Measurements from ENCODE around the gene HEPACAM2. TPM values are rescaled to one million over a fixed set of nuclear protein-coding genes. Genes with fewer than 3 reads are reported as not detected.

Gene HEPACAM2
- total RNA-seq, 1 experiment from 2014 or later: not detected

- no peaks in the 10 kb centered on the region for H3K23me2 ChIP-seq (ENCODE audit: insufficient read length, low read depth, low read length, poor library complexity, severe bottlenecking)
- H4K20me1 ChIP-seq (ENCODE audit: control insufficient read depth, insufficient read depth, insufficient read length): no peaks in the 10 kb centered on the region
- H2AFZ ChIP-seq (ENCODE audit: low read length): no peak overlapping the region
- no peak overlapping the region for H2BK15ac ChIP-seq (ENCODE audit: low read depth, low read length)
- no peak overlapping the region for H3K9ac ChIP-seq (ENCODE audit: extremely low read depth, insufficient read length, low read length)
- no peak overlapping the region for H2BK120ac ChIP-seq (ENCODE audit: low read depth, low read length, poor library complexity, severe bottlenecking)
- Mint-ChIP-seq H3K4me1 (no peaks in the 10 kb centered on the region), H3K4me3 (no peak overlapping the region), H3K27ac (no peak overlapping the region), H3K27me3 (ENCODE audit: low read depth) (peaks cover 16% of the 10 kb centered on the region), H3K36me3 (ENCODE audit: insufficient read depth in 1 of 3, low read depth in 3 of 3) (no peaks in the 10 kb centered on the region), H3K9me3 (no peaks in the 10 kb centered on the region)
- no peak overlapping the region for H4K8ac ChIP-seq (replicated peaks; ENCODE audit: insufficient read length, low read depth, low read length)
- no peak overlapping the region for H2BK5ac ChIP-seq (ENCODE audit: insufficient read length, low read length)
- H3K56ac ChIP-seq (ENCODE audit: insufficient read length, low read depth, low read length): no peak overlapping the region
- H2BK12ac ChIP-seq (ENCODE audit: insufficient read length, low read depth, low read length): no peak overlapping the region
- no peak overlapping the region for H4K91ac ChIP-seq (ENCODE audit: insufficient read length, low read depth, low read length)
- no peaks in the 10 kb centered on the region for H3K27me3 ChIP-seq (ENCODE audit: insufficient read depth, low read length)
- no peak overlapping the region for H4K5ac ChIP-seq (ENCODE audit: insufficient read length, low read depth, low read length)
- H3K18ac ChIP-seq (ENCODE audit: insufficient read length, low read depth, low read length): no peak overlapping the region
- no peaks in the 10 kb centered on the region for H3K79me1 ChIP-seq (ENCODE audit: insufficient read depth, low read depth, low read length, poor library complexity, severe bottlenecking)
- H3T11ph ChIP-seq (ENCODE audit: low read length): no peak overlapping the region
- no peak overlapping the region for H3K4ac ChIP-seq (ENCODE audit: low read depth, low read length)
- H3K23ac ChIP-seq (ENCODE audit: insufficient read length, low read depth, low read length): no peak overlapping the region
- no peak for DNase-seq
- H3K9me3 ChIP-seq (ENCODE audit: control insufficient read depth, low read depth, low read length): no peaks in the 10 kb centered on the region
- H3K79me2 ChIP-seq (ENCODE audit: insufficient read depth, low read length): no peaks in the 10 kb centered on the region
- no peak overlapping the region for H3K4me2 ChIP-seq (ENCODE audit: insufficient read depth, insufficient read length, low read length)
- no peak overlapping the region for H2BK20ac ChIP-seq (ENCODE audit: low read depth, low read length, poor library complexity, severe bottlenecking)
- H3K4me1 ChIP-seq (ENCODE audit: insufficient read depth, low read length): no peaks in the 10 kb centered on the region
- no peak overlapping the region for H3K27ac ChIP-seq (ENCODE audit: insufficient read length, low read depth, low read length)
- H3K14ac ChIP-seq (ENCODE audit: insufficient read depth, low read length): no peak overlapping the region
- H2AK5ac ChIP-seq (ENCODE audit: insufficient read length, low read length): no peak overlapping the region
- no peak for TF ChIP-seq CTCF (conservative IDR thresholded peaks at IDR 0.05)
Measured at GRCh38 chr7:93198472-93198871, 27.8 kb downstream of the HEPACAM2 start.
